ENCODE measurements around the gene NEGR1. TPM values are rescaled to one million over a fixed set of nuclear protein-coding genes. Genes with fewer than 3 reads are reported as not detected.

The NEGR1 gene
- total and polyA plus RNA-seq, 12 donors, result 2.3 to 18.3 (median 5.2) TPM

GRCh38 chr1:71950579-71950978 lies 331.8 kb downstream of the NEGR1 start:
- Histone ChIP-seq H3K4me3 (no peak overlapping the region), H3K27me3 (no peaks in the 10 kb centered on the region)

GRCh38 chr1:71949681-71950080 lies 332.7 kb downstream of the NEGR1 start:
- DNase-seq (no peak), ATAC-seq (no peak)
- Histone ChIP-seq H3K36me3 (no peaks in the 10 kb centered on the region), H3K27ac (no peak overlapping the region), H3K4me3 (no peak overlapping the region), H3K9me3 (no peaks in the 10 kb centered on the region), H3K4me1 (no peaks in the 10 kb centered on the region), H3K27me3 (no peaks in the 10 kb centered on the region)
- whole genome bisulfite sequencing, 2 donors, result 64 to 79% methylated on average over 2 of the region's 2 CpGs
- intact Hi-C loops (cut with DNase I), result no loop called here
- no peak for TF ChIP-seq CTCF (IDR thresholded peaks at IDR 0.05)

More at GRCh38 chr1:71950579-71950978, 331.8 kb downstream of the NEGR1 start:
- ATAC-seq (no peak), DNase-seq (no peak)
- no peaks in the 10 kb centered on the region for H3K4me1 ChIP-seq
- no peaks in the 10 kb centered on the region for H3K36me3 ChIP-seq
- 87 to 96% methylated on average over 2 of the region's 2 CpGs for WGBS, 2 donors
- intact Hi-C loops (cut with DNase I), result no loop called here
- no peak for TF ChIP-seq CTCF (IDR thresholded peaks at IDR 0.05)
- no peak overlapping the region for H3K27ac ChIP-seq
- H3K9me3 ChIP-seq, result no peaks in the 10 kb centered on the region

GRCh38 chr1:71948561-71948960 lies 333.8 kb downstream of the NEGR1 start:
- H3K9me3 ChIP-seq, result no peaks in the 10 kb centered on the region
- no peaks in the 10 kb centered on the region for H3K27me3 ChIP-seq
- H3K4me3 ChIP-seq, result no peak overlapping the region
- TF ChIP-seq CTCF (IDR thresholded peaks at IDR 0.05), result no peak
- DNase-seq, result no peak
- H3K4me1 ChIP-seq, result no peaks in the 10 kb centered on the region
- ATAC-seq, result no peak
- H3K27ac ChIP-seq, result no peak overlapping the region
- H3K36me3 ChIP-seq, result no peaks in the 10 kb centered on the region
- intact Hi-C loops (cut with DNase I), result no loop called here
- 86 to 94% methylated on average over 5 of the region's 5 CpGs for WGBS, 2 donors

GRCh38 chr1:71944006-71944405 lies 338.3 kb downstream of the NEGR1 start:
- H3K27me3 ChIP-seq, result no peaks in the 10 kb centered on the region
- ATAC-seq (no peak), DNase-seq (no peak)
- no peaks in the 10 kb centered on the region for H3K4me1 ChIP-seq
- no peak overlapping the region for H3K4me3 ChIP-seq
- no peaks in the 10 kb centered on the region for H3K9me3 ChIP-seq
- H3K27ac ChIP-seq, result no peak overlapping the region
- intact Hi-C loops (cut with DNase I), result no loop called here
- H3K36me3 ChIP-seq, result no peaks in the 10 kb centered on the region
- no peak for TF ChIP-seq CTCF (IDR thresholded peaks at IDR 0.05)
- WGBS, 2 donors, result 61 to 62% methylated on average over 1 of the region's 1 CpG

- Histone ChIP-seq H3K9me3 (no peaks in the 10 kb centered on the region), H3K27ac (no peak overlapping the region), H3K4me3 (no peak overlapping the region), H3K27me3 (no peaks in the 10 kb centered on the region), H3K4me1 (no peaks in the 10 kb centered on the region), H3K36me3 (no peaks in the 10 kb centered on the region)
- TF ChIP-seq CTCF (IDR thresholded peaks at IDR 0.05), result no peak
- intact Hi-C loops (cut with DNase I), result no loop called here
- WGBS, 2 donors, result 84 to 88% methylated on average over 2 of the region's 2 CpGs
- ATAC-seq (no peak), DNase-seq (no peak)
These were observed 342.1 kb downstream of the NEGR1 start for GRCh38 chr1:71940261-71940660.

Data from heart right ventricle (tissue), 16 donors.